ENCODE results near the gene SPDYE2B. TPM values are rescaled to one million over a fixed set of nuclear protein-coding genes. Genes with fewer than 3 reads are reported as not detected.
"Not testable (repeated sequence)": the region's sequence is repeated elsewhere in the genome, so short reads cannot be mapped to it uniquely, and the experiment has no call there.

The SPDYE2B gene
- total RNA-seq, 1 donor from 2014 or later, result not detected

GRCh38 chr7:102618122-102618521 lies 32.0 kb upstream of the SPDYE2B start:
- DNase-seq; H3K27ac ChIP-seq; H3K4me1 ChIP-seq; H3K4me3 ChIP-seq; H3K27me3 ChIP-seq (ENCODE audit: low read depth); intact Hi-C loops (cut with DNase I); ATAC-seq; H3K36me3 ChIP-seq; H3K9me3 ChIP-seq: not testable (repeated sequence)

DNA sequence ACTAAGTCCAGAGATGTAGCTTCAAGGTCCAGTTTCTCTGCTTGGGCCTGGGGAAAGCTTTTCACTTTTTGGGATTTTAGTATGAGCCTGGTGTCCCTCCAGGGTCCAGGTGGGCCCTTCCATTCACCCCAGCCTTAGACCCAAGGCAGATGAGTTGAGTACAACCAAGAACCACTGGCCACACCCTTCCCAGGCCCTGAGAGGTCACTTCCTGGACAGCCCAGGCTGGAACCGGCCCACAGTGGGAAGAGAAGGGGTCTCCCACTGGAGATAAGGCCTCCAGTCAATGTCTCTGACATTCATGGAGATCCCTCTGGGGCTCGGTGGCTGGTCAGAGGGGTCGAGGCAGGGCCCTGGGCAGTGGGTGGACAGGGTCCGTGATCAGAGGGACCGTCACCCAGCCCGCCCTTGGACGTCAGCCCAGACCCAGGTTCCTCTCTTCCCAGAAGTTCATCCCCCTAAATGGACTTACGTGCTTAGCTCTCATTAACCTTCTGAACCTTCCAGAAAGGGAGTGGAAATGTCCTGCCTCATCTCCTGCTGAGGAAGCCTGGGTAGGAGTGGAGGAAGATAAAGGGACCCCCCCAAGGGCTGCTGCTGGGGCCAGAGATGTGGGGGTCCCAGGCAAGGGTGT lies 22.7 kb upstream of the SPDYE2B start:
- intact Hi-C loops (cut with DNase I); H3K36me3 ChIP-seq; H3K27me3 ChIP-seq (ENCODE audit: low read depth); H3K9me3 ChIP-seq; H3K27ac ChIP-seq; H3K4me1 ChIP-seq; H3K4me3 ChIP-seq; DNase-seq: not testable (repeated sequence)
- ATAC-seq, result peak; percentile 19 to 22

DNA sequence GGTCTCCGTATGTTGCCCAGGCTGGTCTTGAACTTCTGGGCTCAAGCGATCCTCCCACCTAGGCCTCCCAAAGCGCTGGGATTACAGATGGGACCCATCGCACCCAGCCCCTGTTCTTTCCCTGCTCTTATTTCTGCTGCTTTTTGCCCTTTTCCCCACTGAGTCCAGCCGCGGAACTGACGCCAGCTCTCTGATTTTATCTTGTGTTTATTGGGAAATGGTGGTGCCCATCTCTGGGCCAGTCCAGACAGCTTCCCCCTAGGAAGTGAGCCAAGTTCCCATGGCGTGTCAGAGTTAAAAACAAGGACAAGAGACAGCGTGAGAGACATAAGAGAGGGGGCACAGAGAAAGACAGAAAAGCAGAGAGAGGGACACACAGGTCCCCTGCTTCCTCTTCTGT lies 19.5 kb upstream of the SPDYE2B start:
- peak; percentile 29 to 46 for ATAC-seq

DNA sequence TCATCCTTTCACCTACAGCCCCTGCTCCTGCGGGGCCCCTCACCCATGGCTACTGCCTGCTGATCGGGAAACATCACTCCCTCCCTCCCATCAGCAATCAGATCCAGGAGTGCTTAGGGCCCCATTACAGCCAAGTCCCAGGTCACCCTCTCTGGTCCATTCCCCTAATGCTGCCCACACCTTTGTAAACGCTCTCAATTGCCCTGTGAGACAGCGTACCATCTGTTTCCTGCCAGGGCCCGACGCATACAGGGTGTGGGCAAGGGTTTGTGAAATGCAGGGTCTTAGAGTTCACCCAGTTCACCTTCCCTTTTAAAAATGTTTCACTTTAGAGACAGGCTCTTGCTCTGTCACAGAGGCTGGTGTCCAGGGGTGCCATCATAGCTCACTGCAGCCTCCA lies 15.8 kb upstream of the SPDYE2B start:
- H3K4me1 ChIP-seq; ATAC-seq; H3K27me3 ChIP-seq (ENCODE audit: low read depth); H3K9me3 ChIP-seq; H3K4me3 ChIP-seq; H3K27ac ChIP-seq; intact Hi-C loops (cut with DNase I); H3K36me3 ChIP-seq: not testable (repeated sequence)
- DNase-seq, result peak; percentile 23

More for the DNA sequence above, 19.5 kb upstream of the SPDYE2B start:
- H3K4me3 ChIP-seq; H3K9me3 ChIP-seq; intact Hi-C loops (cut with DNase I); H3K27me3 ChIP-seq (ENCODE audit: low read depth); H3K27ac ChIP-seq; H3K4me1 ChIP-seq; H3K36me3 ChIP-seq: not testable (repeated sequence)
- peak; percentile 44 for DNase-seq

DNA sequence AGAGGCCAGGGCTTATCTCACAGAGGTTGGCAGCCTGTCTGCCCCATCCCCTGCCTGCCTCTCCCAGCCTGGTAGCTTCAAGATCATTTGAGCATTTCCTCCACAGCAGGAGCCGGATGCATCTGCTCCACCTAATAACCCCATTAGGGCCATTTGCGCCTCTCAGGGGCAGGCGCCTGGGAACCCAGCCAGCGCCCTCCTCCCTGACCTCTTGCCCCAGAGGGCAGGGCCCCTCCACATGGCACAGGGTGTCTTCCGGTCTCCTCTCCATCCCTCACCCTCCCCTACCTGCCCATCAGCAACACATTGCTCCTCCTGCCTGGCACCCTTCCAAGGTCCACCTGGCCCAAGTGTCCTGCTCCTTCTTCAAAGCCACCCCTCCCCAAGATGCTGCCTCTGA lies 14.8 kb upstream of the SPDYE2B start:
- H3K4me3 ChIP-seq; DNase-seq; H3K27ac ChIP-seq; H3K4me1 ChIP-seq; H3K9me3 ChIP-seq; H3K27me3 ChIP-seq (ENCODE audit: low read depth); intact Hi-C loops (cut with DNase I); H3K36me3 ChIP-seq: not testable (repeated sequence)
- peak in 1 of 2 donors; percentile 0 for ATAC-seq

DNA sequence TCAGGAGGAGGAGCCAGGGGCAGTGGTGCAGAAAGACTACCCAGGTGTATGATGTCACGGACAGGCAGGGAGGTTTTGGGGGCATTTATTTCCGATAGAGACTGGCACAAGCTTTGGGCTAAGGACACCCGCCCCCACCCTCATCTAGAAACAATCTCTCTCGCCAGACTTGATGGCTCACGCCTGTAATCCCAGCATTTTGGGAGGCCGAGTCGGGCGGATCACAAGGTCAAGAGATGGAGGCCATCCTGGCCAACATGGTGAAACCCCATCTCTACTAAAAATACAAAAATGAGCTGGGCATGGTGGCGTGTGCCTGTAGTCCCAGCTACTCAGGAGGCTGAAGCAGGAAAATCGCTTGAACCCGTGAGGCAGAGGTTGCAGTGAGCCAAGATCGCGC lies 13.2 kb upstream of the SPDYE2B start:
- H3K27ac ChIP-seq; H3K4me3 ChIP-seq; H3K36me3 ChIP-seq; H3K27me3 ChIP-seq (ENCODE audit: low read depth); H3K4me1 ChIP-seq; ATAC-seq; intact Hi-C loops (cut with DNase I); H3K9me3 ChIP-seq: not testable (repeated sequence)
- peak; percentile 30 for DNase-seq

DNA sequence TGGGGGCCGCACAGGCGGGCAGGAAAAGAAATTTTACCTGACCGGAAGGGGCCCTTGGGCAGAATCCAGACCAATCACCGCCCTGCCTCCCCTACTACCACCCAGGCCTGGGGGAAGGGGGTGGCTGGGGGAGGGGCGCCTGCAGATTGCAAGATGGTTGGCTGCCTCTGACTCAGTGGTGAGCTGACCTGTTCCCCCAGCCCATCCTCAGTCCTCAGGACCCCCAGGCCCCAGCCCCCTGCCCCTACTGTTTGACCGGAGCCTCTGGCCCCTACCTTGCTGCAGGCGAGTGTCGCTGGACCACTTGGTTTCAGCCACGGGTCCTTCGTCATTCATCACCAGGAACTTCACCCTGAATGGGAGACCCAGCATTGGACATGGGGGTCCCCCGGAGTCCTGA lies 11.3 kb upstream of the SPDYE2B start:
- peak; percentile 38 for DNase-seq
- H3K9me3 ChIP-seq; H3K27ac ChIP-seq; H3K36me3 ChIP-seq; intact Hi-C loops (cut with DNase I); H3K27me3 ChIP-seq (ENCODE audit: low read depth); H3K4me3 ChIP-seq; H3K4me1 ChIP-seq: not testable (repeated sequence)
- ATAC-seq, result peak; percentile 4 to 26

DNA sequence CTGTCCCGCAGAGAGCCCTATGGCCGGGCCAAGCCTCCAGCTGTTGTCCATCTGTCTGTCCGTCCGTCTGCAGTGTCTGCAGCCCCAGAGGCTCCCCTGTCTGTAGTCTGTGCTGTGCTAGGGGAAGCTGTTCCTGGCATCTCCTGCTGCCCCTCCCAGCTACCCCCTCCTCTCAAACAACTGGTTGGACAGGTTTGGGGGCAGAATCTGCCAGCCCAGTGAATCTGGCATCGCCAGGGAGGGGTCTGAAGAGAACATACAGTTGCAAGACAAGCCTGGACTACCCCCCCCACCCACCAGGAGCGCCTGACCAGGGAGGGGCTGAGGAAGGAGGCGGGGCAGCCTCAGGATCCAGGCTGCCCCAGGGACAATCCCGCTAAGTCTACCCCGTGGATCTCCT lies 7.4 kb upstream of the SPDYE2B start, which contains the start of gene UPK3BL1:
UPK3BL1 (minus strand) TSS at position 101 of the 400 bp plus-strand sequence; CDS start at position 51, 50 bp downstream.
- H3K36me3 ChIP-seq; H3K4me3 ChIP-seq; H3K27me3 ChIP-seq (ENCODE audit: low read depth); DNase-seq; intact Hi-C loops (cut with DNase I); H3K4me1 ChIP-seq; H3K27ac ChIP-seq; H3K9me3 ChIP-seq: not testable (repeated sequence)
- ATAC-seq, result peak; percentile 41 to 44

GRCh38 chr7:102643404-102643803 lies 6.7 kb upstream of the SPDYE2B start:
- ATAC-seq; H3K27ac ChIP-seq; intact Hi-C loops (cut with DNase I); H3K4me1 ChIP-seq; H3K9me3 ChIP-seq; H3K36me3 ChIP-seq; H3K27me3 ChIP-seq (ENCODE audit: low read depth); H3K4me3 ChIP-seq; DNase-seq: not testable (repeated sequence)

DNA sequence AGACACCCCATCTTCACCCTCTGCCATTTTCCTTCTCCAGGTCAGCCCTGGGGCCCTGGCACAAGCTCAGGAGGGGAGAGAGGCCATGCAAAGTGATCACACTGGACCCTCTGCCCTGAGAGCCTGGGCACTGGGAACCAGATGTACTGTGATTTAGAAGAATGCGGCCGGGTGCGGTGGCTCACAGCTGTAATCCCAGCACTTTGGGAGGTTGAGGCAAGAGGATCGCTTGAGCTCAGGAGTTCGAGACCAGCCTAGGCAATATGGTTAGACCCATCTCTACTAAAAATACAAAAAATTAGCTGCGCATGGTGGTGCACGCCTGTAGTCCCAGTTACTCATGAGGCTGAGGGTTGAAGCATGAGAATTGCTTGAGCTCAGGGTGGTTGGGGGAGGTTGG lies 2.3 kb upstream of the SPDYE2B start:
- DNase-seq (peak; percentile 37), ATAC-seq (peak in 1 of 2 donors; percentile 25)
- H3K9me3 ChIP-seq; H3K4me1 ChIP-seq; H3K27me3 ChIP-seq (ENCODE audit: low read depth); intact Hi-C loops (cut with DNase I); H3K4me3 ChIP-seq; H3K27ac ChIP-seq; H3K36me3 ChIP-seq: not testable (repeated sequence)

DNA sequence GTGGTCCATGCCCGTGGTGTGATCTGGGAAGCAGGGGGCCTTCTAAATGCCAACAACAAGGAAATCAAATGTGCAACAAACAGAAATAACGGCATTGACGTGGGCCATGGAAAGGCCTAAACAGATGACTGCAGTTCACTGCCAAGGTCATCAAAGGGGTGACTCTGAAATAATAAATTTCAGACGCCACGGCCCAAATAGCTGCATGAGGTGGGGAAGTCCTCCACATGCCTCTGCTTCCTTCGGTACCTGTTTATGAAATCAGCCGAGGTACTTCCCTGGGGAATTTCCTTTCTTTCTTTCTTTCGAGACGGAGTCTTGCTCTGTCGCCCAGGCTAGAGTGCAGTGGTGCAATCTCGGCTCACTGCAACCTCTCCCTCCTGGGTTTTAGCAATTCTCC lies 14.6 kb downstream of the SPDYE2B start:
- H3K4me1 ChIP-seq; H3K27me3 ChIP-seq (ENCODE audit: low read depth); H3K27ac ChIP-seq; H3K4me3 ChIP-seq; intact Hi-C loops (cut with DNase I); ATAC-seq; H3K36me3 ChIP-seq; H3K9me3 ChIP-seq: not testable (repeated sequence)
- peak; percentile 5 for DNase-seq

DNA sequence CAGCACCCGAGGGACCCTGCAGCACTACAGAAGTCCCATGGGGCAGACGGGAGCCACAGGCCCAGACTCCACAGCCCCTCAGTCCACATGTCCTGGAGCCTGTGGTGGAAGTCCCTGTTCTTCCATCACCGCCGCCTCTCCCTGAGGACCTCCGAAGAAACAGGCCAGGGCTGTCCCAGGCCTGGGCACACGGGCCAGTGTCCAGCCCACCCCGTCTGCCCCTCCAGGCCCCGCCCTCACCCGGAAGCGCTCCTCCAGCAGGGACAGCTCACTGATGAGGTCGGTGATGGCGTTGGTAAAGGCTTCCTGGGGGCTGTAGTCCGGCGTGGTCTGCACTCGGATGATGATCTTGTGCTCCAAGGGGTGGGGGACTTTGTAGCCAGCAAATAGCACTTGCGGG lies 16.7 kb downstream of the SPDYE2B start:
- peak in 1 of 2 donors; percentile 6 for ATAC-seq
- H3K36me3 ChIP-seq; H3K27ac ChIP-seq; H3K4me1 ChIP-seq; intact Hi-C loops (cut with DNase I); H3K27me3 ChIP-seq (ENCODE audit: low read depth); H3K9me3 ChIP-seq; DNase-seq; H3K4me3 ChIP-seq: not testable (repeated sequence)

DNA sequence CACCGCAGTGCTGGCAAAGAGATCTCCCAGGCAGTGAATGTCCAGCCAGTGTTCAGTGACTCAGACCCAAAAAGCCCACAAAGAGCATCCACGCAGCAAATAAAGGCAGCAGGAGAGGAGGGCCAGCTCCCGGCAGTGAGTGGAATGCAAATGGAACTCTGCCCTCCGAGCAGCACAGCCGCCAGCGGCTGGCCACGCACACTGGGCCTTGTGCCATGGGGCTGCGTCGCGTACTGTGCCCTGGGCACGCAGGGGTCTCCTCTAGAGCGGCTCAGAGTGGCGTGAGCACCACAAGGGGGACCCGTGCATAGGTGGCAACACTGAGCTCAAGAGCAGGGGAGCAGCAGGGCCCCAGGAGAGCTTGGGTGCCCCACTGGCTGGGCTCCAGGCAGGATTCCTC lies 17.4 kb downstream of the SPDYE2B start:
- H3K4me3 ChIP-seq; H3K27me3 ChIP-seq (ENCODE audit: low read depth); H3K27ac ChIP-seq; H3K9me3 ChIP-seq; intact Hi-C loops (cut with DNase I); H3K36me3 ChIP-seq; H3K4me1 ChIP-seq: not testable (repeated sequence)
- ATAC-seq, result peak; percentile 27
- DNase-seq, result peak; percentile 3

DNA sequence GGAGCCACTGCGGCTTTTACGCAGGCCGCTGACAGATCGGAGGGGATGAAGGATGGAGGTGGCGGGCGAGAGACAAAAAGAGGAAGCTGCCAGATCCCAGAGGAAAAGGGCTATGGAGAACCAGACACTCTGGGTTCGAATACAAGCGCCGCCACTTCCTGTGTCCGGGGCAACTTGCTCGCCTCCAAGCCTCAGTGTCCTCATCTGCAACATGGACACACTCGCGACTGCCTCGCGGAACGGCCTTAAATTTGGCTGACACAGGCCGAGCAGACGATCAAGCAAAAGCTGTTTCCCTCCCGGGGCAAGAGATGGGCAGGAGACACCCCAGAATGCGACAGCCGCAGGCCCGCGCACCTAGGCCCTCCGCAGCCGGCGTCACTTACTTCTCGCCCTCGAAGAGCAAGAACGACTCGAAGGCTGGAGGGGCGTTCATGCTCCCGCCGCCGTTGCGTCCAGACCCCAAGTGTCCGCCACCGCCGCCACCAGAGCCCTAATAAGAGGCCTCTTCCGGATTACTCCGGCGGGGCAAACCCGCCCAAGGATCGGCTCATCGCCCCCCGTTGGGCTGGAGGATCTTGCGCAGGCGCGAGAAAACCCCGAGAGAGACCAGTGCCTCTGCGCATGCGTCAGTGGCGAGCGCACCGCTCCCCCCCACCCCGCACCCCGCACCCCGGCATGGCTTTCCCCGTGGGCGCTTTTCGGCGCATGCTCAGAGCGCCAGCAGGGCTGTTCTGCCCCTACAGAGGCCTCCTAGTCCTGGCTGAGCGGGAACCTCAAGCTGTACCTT lies 21.2 kb downstream of the SPDYE2B start, which contains the start of gene POLR2J2:
POLR2J2 (minus strand) TSS at position 498 of the 790 bp plus-strand sequence; CDS start at position 436, 62 bp downstream.
- peak; percentile 87 for DNase-seq
- H3K9me3 ChIP-seq; intact Hi-C loops (cut with DNase I); H3K27ac ChIP-seq; H3K27me3 ChIP-seq (ENCODE audit: low read depth); H3K4me1 ChIP-seq; H3K36me3 ChIP-seq: not testable (repeated sequence)
- H3K4me3 ChIP-seq, result peak within 1 kb of the TSS; percentile 46
- peak; percentile 83 to 87 for ATAC-seq
